Psoas muscle (tissue), 8 donors: Measurements from ENCODE around the gene WDR70. TPM values are rescaled to one million over a fixed set of nuclear protein-coding genes. Genes with fewer than 3 reads are reported as not detected.
A peak's percentile ranks its signal among the peaks of the same experiment; 100 is the strongest.

Experiments used
- ATAC-seq, 4 donors: fragments of 200-7000 bp; cut with Tn5 transposase; one replicate each; pipeline ENCODE4 v1.9.1; 2020; ENCODE audit warnings: moderate library complexity in 3 of 4, mild to moderate bottlenecking in 2 of 4
- DNase-seq, 2 donors: peaks; one replicate each; pipeline ENCODE4 v3.0.0-alpha.2; 2020
- H3K27ac ChIP-seq: fragments of 200-600 bp; one replicate; pipeline ENCODE4 v1.8.0; 2022
- H3K27me3 ChIP-seq, 3 donors: fragments of 200-600 bp in 1 of 3; one replicate each; pipeline versions ENCODE4 v1.6.1 to v1.8.0; 2013 to 2022; ENCODE audit warnings: low read length in 2 of 3, mild to moderate bottlenecking in 2 of 3, moderate library complexity in 1 of 3; ENCODE audit not compliant: insufficient read depth in 3 of 3
- H3K36me3 ChIP-seq, 2 donors: fragments of 200-600 bp in 1 of 2; one replicate each; pipeline versions ENCODE4 v1.6.1 to v1.8.0; 2013 to 2022; ENCODE audit warnings: low read depth in 1 of 2, mild to moderate bottlenecking in 1 of 2, moderate library complexity in 1 of 2; ENCODE audit not compliant: insufficient read depth in 1 of 2
- H3K4me1 ChIP-seq: fragments of 200-600 bp; one replicate; pipeline ENCODE4 v1.8.0; 2022
- H3K4me3 ChIP-seq: fragments of 200-600 bp; one replicate; pipeline ENCODE4 v1.8.0; 2022; ENCODE audit warnings: mild to moderate bottlenecking
- H3K9me3 ChIP-seq: fragments of 200-600 bp; one replicate; pipeline ENCODE4 v1.8.0; 2022
- WGBS, 3 donors: extraction: QIAGEN DNeasy Blood & Tissue Kit; methylation state at CpG; one replicate each; pipeline versions ENCODE4 v1.1.6 to v1.1.7; 2013; 5-methylcytosine and 5-hydroxymethylcytosine counted together
- intact Hi-C, 2 donors: fragments of 100-400 bp; cut with DNase I; formaldehyde crosslinking; loops; one replicate each; pipeline versions ENCODE4 v1.11.0 to v1.14.2; 2022
- polyA plus RNA-seq, 3 donors: library from polyadenylated mRNA; stranded (reverse); fragments of 200-250 nt; gene quantifications; one replicate each; pipeline ENCODE4 v1.2.3, GENCODE V29; 2013
- total RNA-seq, 4 donors: library from RNA; stranded (reverse); fragmentation: NEBNext Ultra II Directional in 2 of 4; extraction: Animal tissue kit (Norgen Biotek cat#: 25700) in 2 of 4; gene quantifications; one replicate each; pipeline versions ENCODE4 v1.2.1 to v1.2.4, GENCODE V29; 2021 to 2023
- TF ChIP-seq, protein P1 (sequence below): fragments of 200-600 bp; IDR thresholded peaks from one replicate; pipeline ENCODE4 v1.8.0; 2022; ENCODE audit warnings: antibody characterized with exemption
- donor health status: healthy with polysubstance abuse.
- donor health status: DM: no; HTN: no; CAD: no; lungs with moderate emphysema.
- donor health status: Bipolar disorder and iron deficiency.
- donor health status: healthy.
- donor health status: DM: yes; HTN: yes; CAD: no.
- donor health status: DM: no; HTN: no; CAD: no.
- donor health status: DM: no; HTN: no; CAD: no.
- donor health status: DM: yes; HTN: yes; CAD: no.

WDR70 gene
- total and polyA plus RNA-seq, 7 donors = 16.3 to 37.8 (median 26.0) TPM

GRCh38 chr5:37704406-37704805 is 325.3 kb downstream of the WDR70 start:
- H3K36me3 ChIP-seq = peaks cover 0 to 8% of the 10 kb centered on the region in 2 donors
- DNase-seq (no peak), ATAC-seq (no peak)
- no peak overlapping the region for H3K27ac ChIP-seq
- H3K4me1 ChIP-seq = peaks cover 4% of the 10 kb centered on the region
- no peaks in the 10 kb centered on the region for H3K27me3 ChIP-seq
- no peaks in the 10 kb centered on the region for H3K9me3 ChIP-seq
- intact Hi-C loops = no loop called here
- TF ChIP-seq, protein P1, sequence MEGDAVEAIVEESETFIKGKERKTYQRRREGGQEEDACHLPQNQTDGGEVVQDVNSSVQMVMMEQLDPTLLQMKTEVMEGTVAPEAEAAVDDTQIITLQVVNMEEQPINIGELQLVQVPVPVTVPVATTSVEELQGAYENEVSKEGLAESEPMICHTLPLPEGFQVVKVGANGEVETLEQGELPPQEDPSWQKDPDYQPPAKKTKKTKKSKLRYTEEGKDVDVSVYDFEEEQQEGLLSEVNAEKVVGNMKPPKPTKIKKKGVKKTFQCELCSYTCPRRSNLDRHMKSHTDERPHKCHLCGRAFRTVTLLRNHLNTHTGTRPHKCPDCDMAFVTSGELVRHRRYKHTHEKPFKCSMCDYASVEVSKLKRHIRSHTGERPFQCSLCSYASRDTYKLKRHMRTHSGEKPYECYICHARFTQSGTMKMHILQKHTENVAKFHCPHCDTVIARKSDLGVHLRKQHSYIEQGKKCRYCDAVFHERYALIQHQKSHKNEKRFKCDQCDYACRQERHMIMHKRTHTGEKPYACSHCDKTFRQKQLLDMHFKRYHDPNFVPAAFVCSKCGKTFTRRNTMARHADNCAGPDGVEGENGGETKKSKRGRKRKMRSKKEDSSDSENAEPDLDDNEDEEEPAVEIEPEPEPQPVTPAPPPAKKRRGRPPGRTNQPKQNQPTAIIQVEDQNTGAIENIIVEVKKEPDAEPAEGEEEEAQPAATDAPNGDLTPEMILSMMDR = no peak
- WGBS, 3 donors = 90 to 96% (median 93%) methylated on average over 5 of the region's 5 CpGs
- no peak overlapping the region for H3K4me3 ChIP-seq

- Histone ChIP-seq H3K9me3 (no peaks in the 10 kb centered on the region), H3K4me1 (peaks cover 20% of the 10 kb centered on the region), H3K27me3 (no peaks in the 10 kb centered on the region), H3K27ac (peak overlapping the region; percentile 50), H3K4me3 (no peak overlapping the region), H3K36me3 (no peaks in the 10 kb centered on the region)
- TF ChIP-seq, protein P1 = no peak
- intact Hi-C loops = no loop called here
- no peak for DNase-seq
- ATAC-seq = no peak
Observed at GRCh38 chr5:37709020-37709419, 329.9 kb downstream of the WDR70 start.

DNA sequence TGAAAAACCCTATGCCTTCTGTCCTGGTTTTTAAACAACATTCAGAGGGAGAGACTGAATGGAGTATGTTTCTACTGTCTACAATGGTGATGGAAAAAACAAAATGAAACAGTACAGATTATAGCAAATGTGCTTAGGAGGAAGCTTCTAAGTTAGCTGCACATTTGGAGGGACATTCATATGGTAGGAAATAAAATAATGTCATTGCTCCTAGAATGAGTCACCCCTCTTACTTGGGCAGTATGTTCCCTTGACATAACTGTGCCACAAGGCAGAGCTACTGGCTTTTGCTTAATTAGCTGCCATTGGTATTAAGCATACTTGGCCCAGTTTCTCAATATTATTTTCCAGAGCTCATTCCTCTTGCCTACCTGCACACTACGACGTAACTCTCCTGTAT is 331.8 kb downstream of the WDR70 start:
- ATAC-seq = peak; percentile 83 to 94 (median 92)
- Histone ChIP-seq H3K36me3 (no peaks in the 10 kb centered on the region), H3K4me3 (no peak overlapping the region), H3K27ac (peak overlapping the region; percentile 68), H3K4me1 (peaks cover 20% of the 10 kb centered on the region), H3K27me3 (no peaks in the 10 kb centered on the region), H3K9me3 (no peaks in the 10 kb centered on the region)
- intact Hi-C loops = no loop called here
- 59 to 62% (median 60%) methylated on average over 2 of the region's 2 CpGs for WGBS, 3 donors
- no peak for DNase-seq
- TF ChIP-seq, protein P1 = no peak

DNA sequence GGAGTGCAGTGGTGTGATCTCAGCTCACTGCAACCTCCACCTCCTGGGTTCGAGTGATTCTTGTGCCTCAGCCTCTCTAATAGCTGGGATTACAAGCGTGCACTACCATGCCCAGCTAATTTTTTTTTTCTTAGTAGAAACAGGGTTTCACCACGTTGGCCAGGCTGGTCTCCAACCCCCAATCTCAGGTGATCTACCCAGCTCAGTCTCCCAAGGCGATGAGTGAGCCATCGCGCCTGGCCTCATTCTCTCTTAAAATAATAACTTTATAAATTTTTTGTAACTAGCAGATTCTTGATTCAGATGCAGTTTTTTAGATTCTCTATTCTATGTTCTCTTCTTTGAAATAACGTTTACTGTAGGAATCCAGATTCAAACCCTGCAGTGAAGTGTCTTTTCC is 333.6 kb downstream of the WDR70 start:
- no peaks in the 10 kb centered on the region for H3K27me3 ChIP-seq
- no peak for ATAC-seq
- TF ChIP-seq, protein P1 = no peak
- peaks cover 29% of the 10 kb centered on the region for H3K4me1 ChIP-seq
- no peak for DNase-seq
- H3K9me3 ChIP-seq = no peaks in the 10 kb centered on the region
- H3K4me3 ChIP-seq = no peak overlapping the region
- no peak overlapping the region for H3K27ac ChIP-seq
- 82 to 84% (median 82%) methylated on average over 7 of the region's 7 CpGs for WGBS, 3 donors
- H3K36me3 ChIP-seq = no peaks in the 10 kb centered on the region
- intact Hi-C loops = no loop called here

- Histone ChIP-seq H3K27me3 (no peaks in the 10 kb centered on the region), H3K4me3 (no peak overlapping the region), H3K9me3 (no peaks in the 10 kb centered on the region), H3K27ac (no peak overlapping the region), H3K4me1 (peaks cover 32% of the 10 kb centered on the region), H3K36me3 (no peaks in the 10 kb centered on the region)
- TF ChIP-seq, protein P1 = no peak
- intact Hi-C loops = no loop called here
- DNase-seq = no peak
- no peak for ATAC-seq
Observed at GRCh38 chr5:37714756-37715155, 335.6 kb downstream of the WDR70 start.
